B cell (primary cell): ENCODE measurements around the gene NLRP11. TPM values are rescaled to one million over a fixed set of nuclear protein-coding genes. Genes with fewer than 3 reads are reported as not detected.
"Not testable (repeated sequence)": the region's sequence is repeated elsewhere in the genome, so short reads cannot be mapped to it uniquely, and the experiment has no call there.

Experiments
- ATAC-seq: fragments of 200-7000 bp; cut with Tn5 transposase; one replicate; pipeline ENCODE4 v1.10.0; 2021; ENCODE audit warnings: low read depth, mild to moderate bottlenecking, moderate number of reproducible peaks, moderate library complexity
- CTCF ChIA-PET: fragments of 350-600 bp; sonication (Branson Sonifier 250); formaldehyde crosslinking; loops from one replicate; lab custom pipeline; 2021; ENCODE audit warnings: antibody characterized with exemption, inconsistent platforms; lab: Charles Lee
- POLR2A ChIA-PET: fragments of 350-600 bp; sonication (Branson Sonifier 250); formaldehyde crosslinking; loops from one replicate; lab custom pipeline; 2021; ENCODE audit warnings: antibody characterized with exemption; lab: Charles Lee
- DNase-seq: peaks from one replicate; pipeline ENCODE4 v3.0.0; 2013
- H2AFZ ChIP-seq: 2 replicates; pipeline ENCODE4 v1.6.1; 2012; ENCODE audit warnings: mild to moderate bottlenecking, low read depth, low read length; ENCODE audit not compliant: insufficient read depth, poor library complexity, severe bottlenecking
- H3K27ac ChIP-seq, 2 donors: 1 replicate in 1 of 2; 2 replicates in 1 of 2; pipeline ENCODE4 v1.5.1; 2012 to 2013; ENCODE audit warnings: low read length in 2 of 2, mild to moderate bottlenecking in 2 of 2, moderate library complexity in 1 of 2
- H3K27me3 ChIP-seq, 4 experiments: fragments of 200-600 bp in 1 of 4; sonication (generic) in 1 of 4; replicated peaks in 1 of 4; 1 replicate in 2 of 4; 2 replicates in 2 of 4; pipeline versions ENCODE4 v1.6.1 to v1.7.0; 2013 to 2016; ENCODE audit warnings: low read length in 3 of 4, mild to moderate bottlenecking in 2 of 4, mixed read lengths in 1 of 4, moderate library complexity in 1 of 4; ENCODE audit not compliant: insufficient read depth in 4 of 4, control insufficient read depth in 3 of 4; ENCODE audit errors: control extremely low read depth in 1 of 4
- H3K36me3 ChIP-seq, 2 experiments: replicated peaks in 1 of 2; 1 replicate in 1 of 2; 2 replicates in 1 of 2; pipeline versions ENCODE4 v1.6.1 to v1.7.1; 2013; ENCODE audit warnings: low read length in 1 of 2; ENCODE audit not compliant: insufficient read depth in 2 of 2, control insufficient read depth in 1 of 2; ENCODE audit errors: control extremely low read depth in 1 of 2, extremely low read depth in 1 of 2
- H3K4me1 ChIP-seq, 2 donors: fragments of 200-600 bp in 1 of 2; sonication (generic) in 1 of 2; 1 replicate in 1 of 2; 2 replicates in 1 of 2; pipeline versions ENCODE4 v1.5.1 to v1.6.1; 2013 to 2017; ENCODE audit warnings: low read length in 2 of 2; ENCODE audit not compliant: control insufficient read depth in 2 of 2, insufficient read depth in 2 of 2
- H3K4me2 ChIP-seq: replicated peaks from 2 replicates; pipeline ENCODE3; 2012; ENCODE audit warnings: mild to moderate bottlenecking, low read depth, low read length; ENCODE audit not compliant: poor library complexity, severe bottlenecking
- H3K4me3 ChIP-seq, 5 experiments: fragments of 200-600 bp in 1 of 5; sonication (generic) in 1 of 5; 1 replicate in 3 of 5; 2 replicates in 2 of 5; pipeline versions ENCODE4 v1.5.1 to v1.7.0; 2011 to 2016; ENCODE audit warnings: low read length in 4 of 5, mild to moderate bottlenecking in 4 of 5, low read depth in 2 of 5, control low read depth in 1 of 5, moderate library complexity in 1 of 5; ENCODE audit not compliant: insufficient read depth in 1 of 5; ENCODE audit errors: control extremely low read depth in 1 of 5, extremely low read depth in 1 of 5
- H3K79me2 ChIP-seq: fragments of 200-600 bp; sonication (generic); one replicate; pipeline ENCODE4 v1.6.0; 2016; ENCODE audit warnings: low read length; ENCODE audit not compliant: control insufficient read depth, insufficient read depth
- H3K9ac ChIP-seq: fragments of 200-600 bp; sonication (generic); 2 replicates; pipeline ENCODE4 v1.6.1; 2017; ENCODE audit warnings: mild to moderate bottlenecking, low read length, moderate library complexity
- H3K9me3 ChIP-seq, 3 donors: one replicate each; pipeline versions ENCODE4 v1.6.1 to v1.7.1; 2013; ENCODE audit warnings: low read length in 2 of 3; ENCODE audit not compliant: control insufficient read depth in 2 of 3, insufficient read depth in 1 of 3; ENCODE audit errors: control extremely low read depth in 1 of 3
- H4K20me1 ChIP-seq: 2 replicates; pipeline ENCODE4 v1.6.0; 2012; ENCODE audit warnings: mild to moderate bottlenecking, low read length; ENCODE audit not compliant: insufficient read depth, control insufficient read depth, poor library complexity, severe bottlenecking
- H3K27ac Mint-ChIP-seq: one replicate; pipeline ENCODE4 v1.8.0; 2021; ENCODE audit warnings: mixed read lengths
- H3K27me3 Mint-ChIP-seq: one replicate; pipeline ENCODE4 v1.8.0; 2021; ENCODE audit warnings: mixed read lengths
- H3K4me1 Mint-ChIP-seq: one replicate; pipeline ENCODE4 v1.8.0; 2021; ENCODE audit warnings: mixed read lengths
- H3K4me3 Mint-ChIP-seq: one replicate; pipeline ENCODE4 v1.8.0; 2021; ENCODE audit warnings: mixed read lengths
- H3K9me3 Mint-ChIP-seq: one replicate; pipeline ENCODE4 v1.8.0; 2022; ENCODE audit warnings: mixed read lengths; ENCODE audit not compliant: insufficient read depth
- EZH2 ChIP-seq: IDR thresholded peaks from 2 replicates; pipeline ENCODE4 v1.6.1; 2012; ENCODE audit warnings: borderline replicate concordance, low read depth, mild to moderate bottlenecking, moderate library complexity, low read length; ENCODE audit not compliant: insufficient read depth, poor library complexity, severe bottlenecking
- WGBS: methylation state at CpG from one replicate; pipeline ENCODE4 v1.1.5; 2013; ENCODE audit warnings: missing lambda C conversion rate; ENCODE audit not compliant: insufficient coverage; 5-methylcytosine and 5-hydroxymethylcytosine counted together
- intact Hi-C: fragments of 100-400 bp; cut with micrococcal nuclease; formaldehyde crosslinking; loops from one replicate; pipeline ENCODE4 v1.10.0; 2022
- polyA plus RNA-seq: library from polyadenylated mRNA; depleted of rRNA; stranded (reverse); fragments of >200 nt; gene quantifications from 2 replicates; pipeline ENCODE4 v1.2.3, GENCODE V29; 2012
- total RNA-seq, 2 donors: library from RNA; stranded (reverse); fragments of 120-200 nt in 1 of 2; gene quantifications; 1 replicate in 1 of 2; 2 replicates in 1 of 2; pipeline versions ENCODE4 v1.2.3 to v1.2.4, GENCODE V29; 2013 to 2022
- TF ChIP-seq, protein P1 (sequence below): fragments of 200-600 bp; IDR thresholded peaks from one replicate; pipeline ENCODE4 v1.8.0; 2022; ENCODE audit warnings: antibody characterized with exemption, mild to moderate bottlenecking

Gene NLRP11
- total and polyA plus RNA-seq, 2 donors (not counting 1 experiment from before 2014, with no cell fraction given), result 0.24 TPM; not detected in 1

DNA sequence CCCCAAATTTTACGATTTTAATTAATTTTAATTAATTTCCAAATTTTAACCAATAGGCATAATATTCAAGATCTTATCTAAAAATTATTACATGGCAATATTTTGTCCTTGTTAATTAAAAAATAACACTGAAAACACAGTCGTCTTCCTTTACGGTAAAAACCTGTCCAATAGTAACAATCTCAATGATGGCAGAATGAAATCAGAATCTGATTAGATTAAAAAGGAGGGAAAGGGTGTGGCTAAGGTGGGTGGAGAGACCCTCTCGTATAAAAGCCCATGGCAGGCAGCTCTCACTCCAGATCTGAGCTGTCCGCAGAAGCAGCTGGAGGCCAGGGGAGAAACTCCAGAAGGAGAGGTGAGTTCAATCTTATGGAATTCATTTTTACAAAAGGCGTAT, 63.0 kb downstream of the NLRP11 start, which contains the start of gene RFPL4AL1:
RFPL4AL1 (plus strand) TSS at position 301 of the 400 bp plus-strand sequence. CDS start 2,687 bp downstream, outside the sequence.
- H3K4me3 Mint-ChIP-seq, H3K9ac ChIP-seq, H3K27ac Mint-ChIP-seq, H3K27me3 ChIP-seq, H3K4me1 ChIP-seq, H3K4me1 Mint-ChIP-seq, H3K4me2 ChIP-seq, POLR2A ChIA-PET, H4K20me1 ChIP-seq, DNase-seq, H3K79me2 ChIP-seq, ATAC-seq, H2AFZ ChIP-seq, intact Hi-C loops, H3K27ac ChIP-seq, H3K36me3 ChIP-seq, H3K4me3 ChIP-seq, CTCF ChIA-PET: not testable (repeated sequence)
- WGBS, result 76% methylated on average over 2 of the region's 6 CpGs
- Mint-ChIP-seq H3K27me3 (peaks cover 38% of the 10 kb centered on the region), H3K9me3 (peaks cover 11% of the 10 kb centered on the region)
- peaks cover 0 to 11% (median 0%) of the 10 kb centered on the region in 3 donors for H3K9me3 ChIP-seq

DNA sequence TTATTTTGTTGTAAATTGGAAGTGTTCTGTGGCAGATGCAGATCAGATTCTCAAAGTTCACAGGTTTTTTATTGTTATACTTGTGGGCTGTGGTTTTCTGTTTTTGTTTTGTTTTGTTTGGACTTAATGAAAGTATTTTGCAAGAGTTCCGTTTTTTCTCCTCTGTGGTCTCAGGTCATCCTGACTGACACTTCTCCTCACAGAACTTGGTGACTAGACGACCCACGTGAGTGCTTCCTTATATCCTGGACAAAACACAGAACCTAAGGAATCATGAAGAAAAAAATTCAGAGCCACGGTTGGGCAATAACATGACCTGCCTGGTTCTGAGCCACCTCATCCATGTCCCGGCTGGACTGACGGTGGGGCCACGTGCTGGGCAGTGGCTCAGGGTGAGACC, 65.3 kb downstream of the NLRP11 start:
- H3K9me3 Mint-ChIP-seq, result peaks cover 11% of the 10 kb centered on the region

DNA sequence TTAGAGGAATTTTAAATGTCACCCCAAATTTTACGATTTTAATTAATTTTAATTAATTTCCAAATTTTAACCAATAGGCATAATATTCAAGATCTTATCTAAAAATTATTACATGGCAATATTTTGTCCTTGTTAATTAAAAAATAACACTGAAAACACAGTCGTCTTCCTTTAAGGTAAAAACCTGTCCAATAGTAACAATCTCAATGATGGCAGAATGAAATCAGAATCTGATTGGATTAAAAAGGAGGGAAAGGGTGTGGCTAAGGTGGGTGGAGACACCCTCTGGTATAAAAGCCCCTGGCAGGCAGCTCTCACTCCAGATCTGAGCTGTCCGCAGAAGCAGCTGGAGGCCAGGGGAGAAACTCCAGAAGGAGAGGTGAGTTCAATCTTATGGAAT, 73.0 kb downstream of the NLRP11 start, which contains the start of gene RFPL4A:
RFPL4A (plus strand) TSS at position 301 of the 400 bp plus-strand sequence. CDS start 2,704 bp downstream, outside the sequence.
- H3K9me3 ChIP-seq, intact Hi-C loops, H3K9me3 Mint-ChIP-seq, H3K27me3 ChIP-seq, CTCF ChIA-PET, ATAC-seq, H3K9ac ChIP-seq, H2AFZ ChIP-seq, H3K4me1 Mint-ChIP-seq, H3K27ac Mint-ChIP-seq, DNase-seq, H3K36me3 ChIP-seq, H3K4me3 ChIP-seq, H4K20me1 ChIP-seq, H3K4me3 Mint-ChIP-seq, H3K4me2 ChIP-seq, POLR2A ChIA-PET, H3K4me1 ChIP-seq, H3K27ac ChIP-seq, H3K79me2 ChIP-seq: not testable (repeated sequence)
- H3K27me3 Mint-ChIP-seq, result peaks cover 19% of the 10 kb centered on the region
- 67% methylated on average over 1 of the region's 3 CpGs for WGBS

More for the DNA sequence above, 65.3 kb downstream of the NLRP11 start:
- 65% methylated on average over 6 of the region's 7 CpGs for whole genome bisulfite sequencing
- H3K4me1 Mint-ChIP-seq, result no peaks in the 10 kb centered on the region
- TF ChIP-seq, protein P1, sequence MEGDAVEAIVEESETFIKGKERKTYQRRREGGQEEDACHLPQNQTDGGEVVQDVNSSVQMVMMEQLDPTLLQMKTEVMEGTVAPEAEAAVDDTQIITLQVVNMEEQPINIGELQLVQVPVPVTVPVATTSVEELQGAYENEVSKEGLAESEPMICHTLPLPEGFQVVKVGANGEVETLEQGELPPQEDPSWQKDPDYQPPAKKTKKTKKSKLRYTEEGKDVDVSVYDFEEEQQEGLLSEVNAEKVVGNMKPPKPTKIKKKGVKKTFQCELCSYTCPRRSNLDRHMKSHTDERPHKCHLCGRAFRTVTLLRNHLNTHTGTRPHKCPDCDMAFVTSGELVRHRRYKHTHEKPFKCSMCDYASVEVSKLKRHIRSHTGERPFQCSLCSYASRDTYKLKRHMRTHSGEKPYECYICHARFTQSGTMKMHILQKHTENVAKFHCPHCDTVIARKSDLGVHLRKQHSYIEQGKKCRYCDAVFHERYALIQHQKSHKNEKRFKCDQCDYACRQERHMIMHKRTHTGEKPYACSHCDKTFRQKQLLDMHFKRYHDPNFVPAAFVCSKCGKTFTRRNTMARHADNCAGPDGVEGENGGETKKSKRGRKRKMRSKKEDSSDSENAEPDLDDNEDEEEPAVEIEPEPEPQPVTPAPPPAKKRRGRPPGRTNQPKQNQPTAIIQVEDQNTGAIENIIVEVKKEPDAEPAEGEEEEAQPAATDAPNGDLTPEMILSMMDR, result no peak
- TF ChIP-seq EZH2, result no peak
- H3K4me3 Mint-ChIP-seq, result no peak overlapping the region
- H3K4me3 ChIP-seq, result no peak overlapping the region
- intact Hi-C loops, result no loop called here
- no peak overlapping the region for H3K27ac Mint-ChIP-seq
- H4K20me1 ChIP-seq, result no peaks in the 10 kb centered on the region
- H3K36me3 ChIP-seq, result no peaks in the 10 kb centered on the region
- H2AFZ ChIP-seq, result no peak overlapping the region
- peaks cover 0 to 9% (median 3%) of the 10 kb centered on the region in 4 experiments for H3K27me3 ChIP-seq
- DNase-seq, result no peak
- no peak overlapping the region for H3K4me2 ChIP-seq
- no peak overlapping the region for H3K9ac ChIP-seq
- ATAC-seq, result no peak
- H3K79me2 ChIP-seq, result no peaks in the 10 kb centered on the region
- ChIA-PET POLR2A (no interaction called here), CTCF (no interaction called here)
- peaks cover 40% of the 10 kb centered on the region for H3K27me3 Mint-ChIP-seq
- H3K27ac ChIP-seq, result no peak overlapping the region
- H3K4me1 ChIP-seq, result no peaks in the 10 kb centered on the region
- peaks cover 0 to 11% (median 0%) of the 10 kb centered on the region in 3 donors for H3K9me3 ChIP-seq
